ENCODE measurements around the gene LARP7. TPM values are rescaled to one million over a fixed set of nuclear protein-coding genes. Genes with fewer than 3 reads are reported as not detected.

Gene LARP7
- total RNA-seq, 1 donor from 2014 or later, result 62.0 TPM

DNA sequence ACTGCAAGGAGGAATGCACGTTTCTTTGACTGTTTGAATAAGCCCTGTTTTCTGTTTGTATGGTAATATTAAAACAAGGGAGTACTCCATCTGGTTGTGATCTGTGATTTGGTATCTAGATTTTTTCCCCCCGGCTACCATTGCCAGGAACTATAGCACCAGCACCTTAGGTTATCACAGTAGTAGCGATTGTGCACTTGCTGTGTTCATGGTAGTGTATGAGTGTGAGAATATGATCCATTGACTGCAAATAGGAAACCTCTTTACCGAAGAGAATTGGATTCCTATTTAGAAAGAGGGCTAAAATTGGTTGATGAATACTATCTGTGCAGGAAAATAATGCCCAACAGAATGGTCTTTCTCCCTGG is 69.9 kb downstream of the LARP7 start:
- Histone ChIP-seq H3K4me3 (peak overlapping the region; percentile 74), H3K27ac (replicated peaks) (peak overlapping the region; percentile 85), H3K9me3 (replicated peaks) (no peaks in the 10 kb centered on the region), H3K36me3 (no peaks in the 10 kb centered on the region), H3K27me3 (ENCODE audit: low read depth) (peaks cover 39% of the 10 kb centered on the region), H3K4me1 (peaks cover 27% of the 10 kb centered on the region)
- TF ChIP-seq, protein P1, sequence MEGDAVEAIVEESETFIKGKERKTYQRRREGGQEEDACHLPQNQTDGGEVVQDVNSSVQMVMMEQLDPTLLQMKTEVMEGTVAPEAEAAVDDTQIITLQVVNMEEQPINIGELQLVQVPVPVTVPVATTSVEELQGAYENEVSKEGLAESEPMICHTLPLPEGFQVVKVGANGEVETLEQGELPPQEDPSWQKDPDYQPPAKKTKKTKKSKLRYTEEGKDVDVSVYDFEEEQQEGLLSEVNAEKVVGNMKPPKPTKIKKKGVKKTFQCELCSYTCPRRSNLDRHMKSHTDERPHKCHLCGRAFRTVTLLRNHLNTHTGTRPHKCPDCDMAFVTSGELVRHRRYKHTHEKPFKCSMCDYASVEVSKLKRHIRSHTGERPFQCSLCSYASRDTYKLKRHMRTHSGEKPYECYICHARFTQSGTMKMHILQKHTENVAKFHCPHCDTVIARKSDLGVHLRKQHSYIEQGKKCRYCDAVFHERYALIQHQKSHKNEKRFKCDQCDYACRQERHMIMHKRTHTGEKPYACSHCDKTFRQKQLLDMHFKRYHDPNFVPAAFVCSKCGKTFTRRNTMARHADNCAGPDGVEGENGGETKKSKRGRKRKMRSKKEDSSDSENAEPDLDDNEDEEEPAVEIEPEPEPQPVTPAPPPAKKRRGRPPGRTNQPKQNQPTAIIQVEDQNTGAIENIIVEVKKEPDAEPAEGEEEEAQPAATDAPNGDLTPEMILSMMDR (IDR thresholded peaks at IDR 0.05; ENCODE audit: borderline replicate concordance), result no peak
- intact Hi-C loops (cut with micrococcal nuclease), result no loop called here
- DNase-seq, result no peak

Small RNA genes within 50 kb of the gene (microRNA-seq; reads per million reads assigned to microRNA genes)
- gene MIR302A, result 892 reads per million, percentile 83 among the genes with 10 or more reads in this experiment
- gene MIR302B, result 819 reads per million, percentile 82 among the genes with 10 or more reads in this experiment
- 178 reads per million, percentile 61 among the genes with 10 or more reads in this experiment for gene MIR302C
- gene MIR302D, result 544 reads per million, percentile 75 among the genes with 10 or more reads in this experiment
- gene MIR367, result 1.6 reads per million

Other genes starting within 250 kb of the LARP7 start
- not detected for gene NEUROG2, start 121.0 kb upstream of the LARP7 start, total RNA-seq
- 2.7 TPM for gene ZGRF1, start 234 bp upstream of the LARP7 start, total RNA-seq